GM19193 (cell line): ENCODE results near the gene ZNF423.

Experiments used
- POLR2A ChIP-seq: IDR thresholded peaks from 4 replicates; pipeline ENCODE4 v1.6.1; 2011; ENCODE audit not compliant: insufficient read depth, insufficient read length; ENCODE audit errors: extremely low read depth

ZNF423 gene

GRCh38 chr16:49842972-49843371 is 12.9 kb downstream of the ZNF423 start:
- no peak for TF ChIP-seq POLR2A

- no peak for TF ChIP-seq POLR2A
Observed at GRCh38 chr16:49839017-49839825, 16.7 kb downstream of the ZNF423 start.

GRCh38 chr16:49838441-49839016 is 17.4 kb downstream of the ZNF423 start:
- no peak for TF ChIP-seq POLR2A

- TF ChIP-seq POLR2A = no peak
Observed at GRCh38 chr16:49837688-49838410, 18.1 kb downstream of the ZNF423 start.

- TF ChIP-seq POLR2A = no peak
Observed at GRCh38 chr16:49836668-49837067, 19.2 kb downstream of the ZNF423 start.

GRCh38 chr16:49836218-49836617 is 19.7 kb downstream of the ZNF423 start:
- TF ChIP-seq POLR2A = no peak

- no peak for TF ChIP-seq POLR2A
Observed at GRCh38 chr16:49835161-49835777, 20.6 kb downstream of the ZNF423 start.

GRCh38 chr16:49834531-49835151 is 21.3 kb downstream of the ZNF423 start:
- no peak for TF ChIP-seq POLR2A

- no peak for TF ChIP-seq POLR2A
Observed at GRCh38 chr16:49833796-49834530, 21.9 kb downstream of the ZNF423 start.

- TF ChIP-seq POLR2A = no peak
Observed at GRCh38 chr16:49833085-49833484, 22.8 kb downstream of the ZNF423 start.

GRCh38 chr16:49832177-49832576 is 23.7 kb downstream of the ZNF423 start:
- no peak for TF ChIP-seq POLR2A

GRCh38 chr16:49830873-49831272 is 25.0 kb downstream of the ZNF423 start:
- no peak for TF ChIP-seq POLR2A

GRCh38 chr16:49828533-49829267 is 27.2 kb downstream of the ZNF423 start:
- TF ChIP-seq POLR2A = no peak
